ENCODE data around the gene RERE.

- TF ChIP-seq, protein P1, sequence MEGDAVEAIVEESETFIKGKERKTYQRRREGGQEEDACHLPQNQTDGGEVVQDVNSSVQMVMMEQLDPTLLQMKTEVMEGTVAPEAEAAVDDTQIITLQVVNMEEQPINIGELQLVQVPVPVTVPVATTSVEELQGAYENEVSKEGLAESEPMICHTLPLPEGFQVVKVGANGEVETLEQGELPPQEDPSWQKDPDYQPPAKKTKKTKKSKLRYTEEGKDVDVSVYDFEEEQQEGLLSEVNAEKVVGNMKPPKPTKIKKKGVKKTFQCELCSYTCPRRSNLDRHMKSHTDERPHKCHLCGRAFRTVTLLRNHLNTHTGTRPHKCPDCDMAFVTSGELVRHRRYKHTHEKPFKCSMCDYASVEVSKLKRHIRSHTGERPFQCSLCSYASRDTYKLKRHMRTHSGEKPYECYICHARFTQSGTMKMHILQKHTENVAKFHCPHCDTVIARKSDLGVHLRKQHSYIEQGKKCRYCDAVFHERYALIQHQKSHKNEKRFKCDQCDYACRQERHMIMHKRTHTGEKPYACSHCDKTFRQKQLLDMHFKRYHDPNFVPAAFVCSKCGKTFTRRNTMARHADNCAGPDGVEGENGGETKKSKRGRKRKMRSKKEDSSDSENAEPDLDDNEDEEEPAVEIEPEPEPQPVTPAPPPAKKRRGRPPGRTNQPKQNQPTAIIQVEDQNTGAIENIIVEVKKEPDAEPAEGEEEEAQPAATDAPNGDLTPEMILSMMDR (IDR thresholded peaks at IDR 0.05; ENCODE audit: borderline replicate concordance, extremely low read depth, low read length, poor library complexity, severe bottlenecking), result no peak
- no peak for TF ChIP-seq EZH2 (IDR thresholded peaks at IDR 0.05; ENCODE audit: borderline replicate concordance, low read depth, low read length, severe bottlenecking)
Observed at GRCh38 chr1:8818325-8818775, 910 bp upstream of the RERE start.
